HL-60 (cell line): Measurements from ENCODE around the gene PNRC2.

Experiments used
- CTCF ChIP-seq: IDR thresholded peaks from one replicate; pipeline ENCODE4 v1.5.1; 2011; ENCODE audit warnings: low read length, control low read depth, inconsistent platforms; ENCODE audit not compliant: insufficient read depth
- SPI1 ChIP-seq: IDR thresholded peaks from 2 replicates; pipeline ENCODE4 v1.6.1; 2012; ENCODE audit warnings: low read depth, mild to moderate bottlenecking, borderline replicate concordance

GRCh38 chr1:23910144-23910543 is 49.5 kb upstream of the PNRC2 start:
- TF ChIP-seq CTCF (no peak), SPI1 (no peak)
